ENCODE data around the gene THAP2.

- no peak for TF ChIP-seq POLR2A (IDR thresholded peaks at IDR 0.05; ENCODE audit: low read length)
- TF ChIP-seq GATA1 (IDR thresholded peaks at IDR 0.05; ENCODE audit: low read depth, low read length): no peak
Observed at GRCh38 chr12:71649401-71649800, 14.7 kb upstream of the THAP2 start.

Data from erythroblast (primary cell).